HG03378 (cell line): ENCODE results near the gene VSTM4.

Experiments used
- ATAC-seq: cut with Tn5 transposase; IDR thresholded peaks from one replicate; pipeline ENCODE4 v1.9.1; 2021; ENCODE audit warnings: mild to moderate bottlenecking, moderate library complexity; ENCODE audit not compliant: unreplicated experiment

Gene VSTM4

DNA sequence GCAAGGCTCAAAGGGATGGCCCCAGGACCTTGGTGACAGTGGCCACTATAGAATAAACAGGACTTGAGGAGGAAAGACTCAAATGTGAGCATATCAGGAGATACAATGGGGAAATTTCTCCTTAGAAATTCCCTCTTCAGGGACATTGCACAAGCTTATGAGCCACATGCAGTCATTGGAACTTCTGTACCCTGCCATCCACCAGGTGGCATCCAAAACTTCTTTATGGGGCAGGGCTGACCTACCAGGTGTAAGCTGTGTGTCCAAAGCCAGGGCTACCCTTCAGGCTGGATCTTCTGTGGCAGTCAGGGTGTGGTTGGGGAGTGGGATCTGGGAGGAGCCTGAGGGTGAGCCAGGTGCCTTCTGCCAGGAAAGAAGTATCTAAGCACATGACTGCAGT is 139.1 kb downstream of the VSTM4 start:
- no peak for ATAC-seq

DNA sequence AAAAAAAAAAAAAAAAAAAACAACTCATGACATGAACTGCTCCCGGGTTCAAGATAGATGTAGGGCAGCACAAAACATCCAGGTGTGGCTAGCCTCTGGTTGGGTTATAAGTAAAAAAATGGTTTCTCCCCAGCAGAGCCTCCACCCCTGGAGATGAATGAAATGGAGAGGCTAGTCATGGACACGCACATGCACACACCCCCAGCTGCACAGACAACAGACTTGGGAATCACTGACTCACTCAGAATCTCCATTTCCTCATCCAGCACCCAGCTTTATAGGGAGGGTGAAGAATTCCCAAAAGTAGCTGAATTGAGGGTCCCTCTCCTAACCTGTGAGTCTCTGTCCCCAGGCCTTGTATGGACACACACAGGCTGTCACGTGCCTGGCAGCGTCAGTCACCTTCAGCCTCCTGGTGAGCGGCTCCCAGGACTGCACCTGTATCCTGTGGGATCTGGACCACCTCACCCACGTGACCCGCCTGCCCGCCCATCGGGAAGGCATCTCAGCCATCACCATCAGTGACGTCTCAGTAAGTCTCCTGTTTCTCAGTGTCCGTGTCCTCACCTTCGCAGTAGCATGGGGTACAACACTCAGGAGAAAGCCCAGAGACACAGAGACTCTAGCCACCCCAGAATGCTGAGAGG is 140.7 kb downstream of the VSTM4 start:
- ATAC-seq = no peak

- no peak for ATAC-seq
Observed at GRCh38 chr10:48973065-48973464, 142.3 kb downstream of the VSTM4 start.

DNA sequence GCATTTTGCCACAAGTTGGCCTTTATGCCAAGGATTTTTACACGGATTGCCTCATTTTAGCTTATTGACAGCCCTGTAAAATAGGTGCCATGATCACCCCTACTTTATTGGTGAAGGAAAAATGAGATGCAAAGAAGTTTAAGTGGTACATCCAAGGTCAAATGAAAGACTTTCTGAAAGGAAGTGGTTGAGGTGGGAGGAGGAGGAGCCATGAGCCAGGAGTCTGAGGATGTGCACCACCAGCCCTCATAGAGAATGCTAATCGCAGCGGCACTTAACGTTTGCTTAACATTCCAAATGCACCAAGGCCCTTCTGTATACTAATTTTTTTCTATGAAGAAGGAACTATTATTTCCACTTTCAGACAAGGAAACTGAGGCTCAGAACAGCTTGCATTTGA is 144.7 kb downstream of the VSTM4 start:
- ATAC-seq = no peak

- ATAC-seq = no peak
Observed at GRCh38 chr10:48970046-48970445, 145.3 kb downstream of the VSTM4 start.

DNA sequence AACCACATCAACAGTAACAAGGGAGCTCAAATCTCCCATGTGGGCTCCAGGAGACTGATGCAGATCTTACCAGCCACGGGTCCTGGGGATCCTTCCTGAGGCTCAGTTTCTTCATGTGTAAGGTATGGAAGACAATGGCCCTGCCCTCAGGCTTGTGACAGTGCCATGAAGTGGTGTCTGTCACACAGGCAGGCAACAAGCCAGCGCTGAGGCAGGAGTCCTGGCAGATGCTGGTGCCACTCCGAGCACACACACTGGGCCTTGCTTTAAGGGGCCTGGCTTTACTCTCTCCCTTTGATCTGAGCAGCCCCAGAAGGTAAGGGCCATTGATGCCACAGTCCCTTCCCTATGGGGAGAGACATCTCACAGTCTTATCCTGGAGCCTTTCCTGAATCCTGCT is 147.3 kb downstream of the VSTM4 start:
- no peak for ATAC-seq

GRCh38 chr10:48965460-48965859 is 149.9 kb downstream of the VSTM4 start:
- no peak for ATAC-seq
